ENCODE measurements around the gene PROX2.

The PROX2 gene

GRCh38 chr14:74875941-74876913 is at the start of gene PROX2:
TSS of gene PROX2 (minus strand) at chr14:74876145. CDS start at chr14:74863834, 12,311 bp downstream.
- peak in 2 of 3 experiments; percentile 6 to 18 for DNase-seq (ENCODE audit: low read depth in 2 of 3, low spot score in 2 of 3)

GRCh38 chr14:74924061-74924460 is 48.1 kb upstream of the PROX2 start:
- DNase-seq (ENCODE audit: low read depth in 2 of 3, low spot score in 2 of 3): no peak

GRCh38 chr14:74922752-74923401 is 46.9 kb upstream of the PROX2 start, which contains the start of gene RPS6KL1:
TSS of gene RPS6KL1 (minus strand) at chr14:74923260. CDS start at chr14:74921541, 1,719 bp downstream.
- peak in 2 of 3 experiments; percentile 46 for DNase-seq (ENCODE audit: low read depth in 2 of 3, low spot score in 2 of 3)

GRCh38 chr14:74921987-74922751 is 46.2 kb upstream of the PROX2 start:
- DNase-seq (ENCODE audit: low read depth in 2 of 3, low spot score in 2 of 3): no peak

- DNase-seq (ENCODE audit: low read depth in 2 of 3, low spot score in 2 of 3): no peak
Measured at GRCh38 chr14:74921053-74921620, 45.2 kb upstream of the PROX2 start.

GRCh38 chr14:74920281-74920680 is 44.3 kb upstream of the PROX2 start:
- no peak for DNase-seq (ENCODE audit: low read depth in 2 of 3, low spot score in 2 of 3)

GRCh38 chr14:74919421-74920165 is 43.6 kb upstream of the PROX2 start:
- no peak for DNase-seq (ENCODE audit: low read depth in 2 of 3, low spot score in 2 of 3)

GRCh38 chr14:74918380-74918779 is 42.4 kb upstream of the PROX2 start:
- DNase-seq (ENCODE audit: low read depth in 2 of 3, low spot score in 2 of 3): no peak

GRCh38 chr14:74917646-74918081 is 41.7 kb upstream of the PROX2 start:
- no peak for DNase-seq (ENCODE audit: low read depth in 2 of 3, low spot score in 2 of 3)

- DNase-seq (ENCODE audit: low read depth in 2 of 3, low spot score in 2 of 3): no peak
Measured at GRCh38 chr14:74917178-74917543, 41.2 kb upstream of the PROX2 start.

GRCh38 chr14:74915826-74916225 is 39.9 kb upstream of the PROX2 start:
- no peak for DNase-seq (ENCODE audit: low read depth in 2 of 3, low spot score in 2 of 3)

GRCh38 chr14:74915426-74915825 is 39.5 kb upstream of the PROX2 start:
- DNase-seq (ENCODE audit: low read depth in 2 of 3, low spot score in 2 of 3): no peak

GRCh38 chr14:74913986-74914573 is 38.1 kb upstream of the PROX2 start:
- no peak for DNase-seq (ENCODE audit: low read depth in 2 of 3, low spot score in 2 of 3)

- DNase-seq (ENCODE audit: low read depth in 2 of 3, low spot score in 2 of 3): no peak
Measured at GRCh38 chr14:74913393-74913910, 37.5 kb upstream of the PROX2 start.

GRCh38 chr14:74912801-74913200 is 36.9 kb upstream of the PROX2 start:
- no peak for DNase-seq (ENCODE audit: low read depth in 2 of 3, low spot score in 2 of 3)

GRCh38 chr14:74912111-74912510 is 36.2 kb upstream of the PROX2 start:
- no peak for DNase-seq (ENCODE audit: low read depth in 2 of 3, low spot score in 2 of 3)

- no peak for DNase-seq (ENCODE audit: low read depth in 2 of 3, low spot score in 2 of 3)
Measured at GRCh38 chr14:74911704-74912103, 35.8 kb upstream of the PROX2 start.

GRCh38 chr14:74911221-74911620 is 35.3 kb upstream of the PROX2 start:
- no peak for DNase-seq (ENCODE audit: low read depth in 2 of 3, low spot score in 2 of 3)

- DNase-seq (ENCODE audit: low read depth in 2 of 3, low spot score in 2 of 3): no peak
Measured at GRCh38 chr14:74910556-74910955, 34.6 kb upstream of the PROX2 start.

GRCh38 chr14:74909911-74910310 is 34.0 kb upstream of the PROX2 start:
- DNase-seq (ENCODE audit: low read depth in 2 of 3, low spot score in 2 of 3): no peak

Measured in activated CD8-positive, alpha-beta memory T cell treated with anti-CD3 and anti-CD28 coated beads for 48 hours (primary cell).